Panc1 (cell line): Measurements from ENCODE around the gene RGS3. TPM values are rescaled to one million over a fixed set of nuclear protein-coding genes. Genes with fewer than 3 reads are reported as not detected.

Experiments used
- ATAC-seq: fragments of 200-7000 bp; cut with Tn5 transposase; 2 replicates; pipeline ENCODE4 v1.9.1; 2020; ENCODE audit warnings: mild to moderate bottlenecking, moderate library complexity
- BruUV-seq: library from RNA; stranded (reverse); fragments of 400-500 nt; replicated peaks from 2 replicates; lab custom pipeline; 2021; lab: Mats Ljungman, UMichigan
- CTCF ChIA-PET: fragments of 300-600 bp; sonication (Branson Sonifier 250); formaldehyde crosslinking; loops from one replicate; lab custom pipeline; 2022; ENCODE audit warnings: antibody characterized with exemption; lab: Charles Lee
- POLR2A ChIA-PET: fragments of 300-600 bp; sonication (Branson Sonifier 250); formaldehyde crosslinking; loops from one replicate; lab custom pipeline; 2022; ENCODE audit warnings: antibody characterized with exemption; lab: Charles Lee
- DNase-seq: peaks from one replicate; pipeline ENCODE4 v3.0.0-alpha.2; 2010; ENCODE audit warnings: low read depth, low spot score
- H3K27ac ChIP-seq: 2 replicates; pipeline ENCODE4 v1.5.1; 2011; ENCODE audit warnings: mild to moderate bottlenecking, low read length, inconsistent platforms
- H3K27me3 ChIP-seq: fragments of 200-500 bp; sonication (Bioruptor generic); 2 replicates; pipeline ENCODE4 v1.6.0; 2014; ENCODE audit warnings: low read length, inconsistent platforms; ENCODE audit not compliant: control insufficient read depth, insufficient read depth
- H3K36me3 ChIP-seq: fragments of 200-500 bp; sonication (Bioruptor generic); 2 replicates; pipeline ENCODE4 v1.5.1; 2014; ENCODE audit warnings: inconsistent platforms, mild to moderate bottlenecking, low read length, moderate library complexity; ENCODE audit not compliant: control insufficient read depth, insufficient read depth
- H3K4me1 ChIP-seq: 2 replicates; pipeline ENCODE4 v1.5.1; 2011; ENCODE audit warnings: inconsistent platforms, mild to moderate bottlenecking, low read length, moderate library complexity; ENCODE audit not compliant: control insufficient read depth, insufficient read depth
- H3K4me3 ChIP-seq, 2 experiments: 2 replicates each; pipeline ENCODE4 v1.5.1; 2011 to 2012; ENCODE audit warnings: low read depth in 2 of 2, low read length in 2 of 2, mild to moderate bottlenecking in 2 of 2, inconsistent platforms in 1 of 2, moderate library complexity in 1 of 2
- H3K9me3 ChIP-seq: fragments of 200-500 bp; sonication (Bioruptor generic); 2 replicates; pipeline ENCODE4 v1.5.1; 2014; ENCODE audit warnings: low read depth, mild to moderate bottlenecking, inconsistent platforms, low read length, moderate library complexity; ENCODE audit not compliant: control insufficient read depth, insufficient read depth
- CTCF ChIP-seq: fragments of 450-650 bp; IDR thresholded peaks from 2 replicates; pipeline ENCODE4 v1.5.1; 2017; ENCODE audit warnings: mild to moderate bottlenecking
- POLR2AphosphoS5 ChIP-seq: IDR thresholded peaks from 2 replicates; pipeline ENCODE4 v1.6.1; 2012; ENCODE audit warnings: mild to moderate bottlenecking, low read depth, low read length, moderate library complexity
- REST ChIP-seq, 2 experiments: IDR thresholded peaks; 2 replicates each; pipeline ENCODE4 v1.6.1; 2011 to 2012; ENCODE audit warnings: low read depth in 2 of 2, control low read depth in 1 of 2, low read length in 1 of 2, mild to moderate bottlenecking in 1 of 2, moderate library complexity in 1 of 2; ENCODE audit not compliant: insufficient read depth in 1 of 2
- SIN3A ChIP-seq: IDR thresholded peaks from 2 replicates; pipeline ENCODE4 v1.6.1; 2012; ENCODE audit warnings: low read depth, mild to moderate bottlenecking, low read length, moderate library complexity, borderline replicate concordance; ENCODE audit not compliant: insufficient read depth
- TCF7L2 ChIP-seq: IDR thresholded peaks from 2 replicates; pipeline ENCODE4 v1.6.1; 2011; ENCODE audit warnings: mild to moderate bottlenecking, low read depth, low read length, inconsistent platforms
- in situ Hi-C: cut with HindIII; loops from 2 replicates; pipeline ENCODE4 v1.10.0; 2016; ENCODE audit warnings: low sequenced_read_pairs, low pct_unique_long_range_greater_than_20kb
- intact Hi-C: fragments of 100-400 bp; cut with micrococcal nuclease; formaldehyde crosslinking; loops from one replicate; pipeline ENCODE4 v1.10.0; 2022; ENCODE audit not compliant: unreplicated experiment
- total RNA-seq: library from RNA; stranded (reverse); gene quantifications from one replicate; pipeline ENCODE4 v1.2.1, GENCODE V29; 2021; ENCODE audit not compliant: unreplicated experiment

Gene RGS3
- total RNA-seq, 1 experiment from 2014 or later = 15.1 TPM

DNA sequence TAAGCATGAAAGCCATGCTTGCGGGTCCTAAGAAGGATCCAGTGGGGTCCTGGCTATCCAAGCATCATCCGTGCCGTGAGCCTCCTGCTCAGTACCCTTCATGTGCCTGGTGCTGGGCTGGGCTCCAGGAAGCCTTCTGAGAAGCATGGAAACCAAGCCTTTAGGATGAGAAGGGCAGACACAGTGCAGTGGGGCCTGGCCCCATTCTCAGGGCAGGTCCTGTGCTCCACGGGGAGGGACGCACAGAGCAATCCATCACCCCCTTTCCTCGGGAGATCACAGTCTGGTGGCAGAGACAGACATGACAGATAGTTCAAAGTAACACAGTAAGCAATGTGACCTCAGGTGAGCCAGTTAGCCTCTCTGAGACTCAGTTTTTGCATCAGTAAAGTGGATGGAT is 76.9 kb downstream of the RGS3 start:
- in situ Hi-C loops (no loop called here), intact Hi-C loops (no loop called here)
- CTCF ChIA-PET = interaction anchor here (0.6 kb wide), 1 partner anchor 181 kb away, joined by 4 read pairs; no protein-coding TSS in a partner anchor
- Histone ChIP-seq H3K27ac (no peak overlapping the region), H3K27me3 (no peaks in the 10 kb centered on the region), H3K9me3 (no peaks in the 10 kb centered on the region), H3K4me1 (no peaks in the 10 kb centered on the region), H3K4me3 (no peak overlapping the region), H3K36me3 (no peaks in the 10 kb centered on the region)
- no TSS peak for BruUV-seq
- POLR2A ChIA-PET = interaction anchor here (0.6 kb wide), 1 partner anchor 53 kb away, joined by 7 read pairs; no protein-coding TSS in a partner anchor
- TF ChIP-seq CTCF (no peak), TCF7L2 (no peak), POLR2AphosphoS5 (no peak), REST (IDR thresholded peaks at IDR 0.05; ENCODE audit: insufficient read depth in 1 of 2, low read depth in 2 of 2, low read length in 1 of 2) (no peak), SIN3A (no peak)
- ATAC-seq = no peak
- no peak for DNase-seq

DNA sequence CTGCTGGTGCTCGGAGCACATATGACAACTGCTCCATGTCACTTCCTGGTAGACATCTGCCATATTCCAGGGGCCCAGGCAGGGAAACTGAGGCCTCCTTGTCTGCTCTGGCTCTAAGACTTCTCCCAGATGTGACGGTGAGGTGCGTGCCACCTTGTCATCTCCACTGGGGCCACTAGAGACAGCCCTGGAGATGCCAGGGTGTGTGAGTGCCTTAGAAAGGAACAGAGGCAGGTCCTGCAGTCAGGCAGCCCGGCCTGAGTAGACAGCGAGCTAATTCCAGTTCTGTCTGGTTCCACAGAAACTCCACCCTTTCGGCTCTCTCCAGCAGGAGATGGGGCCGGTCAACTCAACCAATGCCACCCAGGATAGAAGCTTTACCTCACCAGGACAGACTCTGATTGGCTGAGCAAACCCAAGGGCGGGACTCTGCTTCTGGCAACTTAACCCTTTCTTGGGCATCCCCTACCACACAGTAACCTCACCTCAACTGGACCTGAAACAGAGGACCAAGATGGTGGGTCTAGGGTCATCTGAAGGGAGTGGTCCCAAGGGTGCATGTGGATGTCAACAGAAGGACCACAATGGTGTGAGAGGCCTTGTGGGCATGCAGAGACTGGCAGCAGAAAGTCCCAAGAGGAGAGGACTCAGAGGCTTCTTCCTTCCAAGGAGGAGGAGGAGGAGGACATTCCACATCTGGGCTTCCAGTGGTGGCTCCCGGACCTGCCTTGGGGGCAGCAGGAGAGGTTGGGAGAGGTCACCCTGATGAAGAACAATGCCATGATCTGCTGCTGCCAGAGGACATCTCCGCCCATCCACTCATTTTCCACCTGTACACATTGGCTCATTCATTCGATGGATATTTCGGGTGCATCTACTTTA is 77.7 kb downstream of the RGS3 start:
- TF ChIP-seq POLR2AphosphoS5 (no peak), TCF7L2 (no peak), REST (IDR thresholded peaks at IDR 0.05; ENCODE audit: insufficient read depth in 1 of 2, low read depth in 2 of 2, low read length in 1 of 2) (no peak), SIN3A (no peak), CTCF (no peak)
- H3K27me3 ChIP-seq = no peaks in the 10 kb centered on the region
- no peak overlapping the region for H3K4me3 ChIP-seq
- no peak; the same call in 1 of the 2 replicates for ATAC-seq
- H3K27ac ChIP-seq = no peak overlapping the region
- intact Hi-C loops (no loop called here), in situ Hi-C loops (no loop called here)
- H3K36me3 ChIP-seq = no peaks in the 10 kb centered on the region
- H3K9me3 ChIP-seq = no peaks in the 10 kb centered on the region
- CTCF ChIA-PET = no interaction called here
- POLR2A ChIA-PET = interaction anchor here (0.6 kb wide), 1 partner anchor 54 kb away, joined by 7 read pairs; no protein-coding TSS in a partner anchor
- H3K4me1 ChIP-seq = no peaks in the 10 kb centered on the region
- no TSS peak for BruUV-seq
- DNase-seq = no peak
